Measurements from ENCODE around the gene S1PR5. TPM values are rescaled to one million over a fixed set of nuclear protein-coding genes. Genes with fewer than 3 reads are reported as not detected.

Gene S1PR5
- total RNA-seq, 2 donors from 2014 or later = 1.2 to 5.1 TPM

- H3K9me3 ChIP-seq (ENCODE audit: control insufficient read depth, low read length) = no peaks in the 10 kb centered on the region
- no peaks in the 10 kb centered on the region for H3K36me3 Mint-ChIP-seq (ENCODE audit: low read depth)
- peaks cover 6% of the 10 kb centered on the region for H3K4me1 Mint-ChIP-seq
- no peak for TF ChIP-seq CTCF (conservative IDR thresholded peaks at IDR 0.05)
- no peak overlapping the region for H3K27ac ChIP-seq (ENCODE audit: low read depth, low read length)
- H3K27me3 ChIP-seq (ENCODE audit: control insufficient read depth, insufficient read depth, low read length, poor library complexity, severe bottlenecking) = peaks cover 65% of the 10 kb centered on the region
- H3K9ac ChIP-seq (ENCODE audit: extremely low read depth, low read length, poor library complexity, severe bottlenecking) = no peak overlapping the region
- no peak overlapping the region for H3K4me3 ChIP-seq (ENCODE audit: low read length)
- H3K36me3 ChIP-seq (ENCODE audit: control insufficient read depth, insufficient read depth, low read length) = no peaks in the 10 kb centered on the region
- H3K27ac Mint-ChIP-seq = no peak overlapping the region
- no peaks in the 10 kb centered on the region for H3K9me3 Mint-ChIP-seq
- H3K27me3 Mint-ChIP-seq (ENCODE audit: insufficient read depth) = peaks cover 68% of the 10 kb centered on the region
- H3K4me3 Mint-ChIP-seq = no peak overlapping the region
- 91 to 93% methylated on average over 7 of the region's 7 CpGs for WGBS, 2 experiments (ENCODE audit: insufficient coverage in 1 of 2, insufficient read length in 1 of 2)
- H3K4me1 ChIP-seq (ENCODE audit: control insufficient read depth, insufficient read depth, low read length) = no peaks in the 10 kb centered on the region
- no peak for DNase-seq
These were observed 4.0 kb downstream of the S1PR5 start for GRCh38 chr19:10513223-10513622.

GRCh38 chr19:10510301-10510802, 6.9 kb downstream of the S1PR5 start:
- Histone ChIP-seq H3K4me1 (ENCODE audit: control insufficient read depth, insufficient read depth, low read length) (no peaks in the 10 kb centered on the region), H3K27me3 (ENCODE audit: control insufficient read depth, insufficient read depth, low read length, poor library complexity, severe bottlenecking) (peaks cover 36% of the 10 kb centered on the region), H3K9me3 (ENCODE audit: control insufficient read depth, low read length) (no peaks in the 10 kb centered on the region), H3K27ac (ENCODE audit: low read depth, low read length) (no peak overlapping the region), H3K9ac (ENCODE audit: extremely low read depth, low read length, poor library complexity, severe bottlenecking) (no peak overlapping the region), H3K4me3 (ENCODE audit: low read length) (no peak overlapping the region), H3K36me3 (ENCODE audit: control insufficient read depth, insufficient read depth, low read length) (no peaks in the 10 kb centered on the region)
- no peaks in the 10 kb centered on the region for H3K9me3 Mint-ChIP-seq
- peak; percentile 89 for DNase-seq
- no peaks in the 10 kb centered on the region for H3K36me3 Mint-ChIP-seq (ENCODE audit: low read depth)
- no peak overlapping the region for H3K27ac Mint-ChIP-seq
- TF ChIP-seq CTCF (conservative IDR thresholded peaks at IDR 0.05) = peak; percentile 93
- H3K4me1 Mint-ChIP-seq = no peaks in the 10 kb centered on the region
- WGBS, 2 experiments (ENCODE audit: insufficient coverage in 1 of 2, insufficient read length in 1 of 2) = 24 to 31% methylated on average over 8 to 15 of the region's 15 CpGs
- H3K27me3 Mint-ChIP-seq (ENCODE audit: insufficient read depth) = peaks cover 46% of the 10 kb centered on the region
- H3K4me3 Mint-ChIP-seq = no peak overlapping the region

GRCh38 chr19:10508707-10509106, 8.5 kb downstream of the S1PR5 start:
- TF ChIP-seq CTCF (conservative IDR thresholded peaks at IDR 0.05) = no peak
- H3K4me1 Mint-ChIP-seq = no peaks in the 10 kb centered on the region
- 91 to 96% methylated on average over 2 to 3 of the region's 3 CpGs for whole genome bisulfite sequencing, 2 experiments (ENCODE audit: insufficient coverage in 1 of 2, insufficient read length in 1 of 2)

More at GRCh38 chr19:10508707-10509106, 8.5 kb downstream of the S1PR5 start:
- Histone ChIP-seq H3K4me1 (ENCODE audit: control insufficient read depth, insufficient read depth, low read length) (no peaks in the 10 kb centered on the region), H3K36me3 (ENCODE audit: control insufficient read depth, insufficient read depth, low read length) (no peaks in the 10 kb centered on the region), H3K9me3 (ENCODE audit: control insufficient read depth, low read length) (no peaks in the 10 kb centered on the region), H3K4me3 (ENCODE audit: low read length) (no peak overlapping the region), H3K9ac (ENCODE audit: extremely low read depth, low read length, poor library complexity, severe bottlenecking) (no peak overlapping the region), H3K27ac (ENCODE audit: low read depth, low read length) (no peak overlapping the region), H3K27me3 (ENCODE audit: control insufficient read depth, insufficient read depth, low read length, poor library complexity, severe bottlenecking) (peaks cover 20% of the 10 kb centered on the region)
- no peak overlapping the region for H3K4me3 Mint-ChIP-seq
- no peaks in the 10 kb centered on the region for H3K36me3 Mint-ChIP-seq (ENCODE audit: low read depth)
- H3K9me3 Mint-ChIP-seq = no peaks in the 10 kb centered on the region
- peaks cover 31% of the 10 kb centered on the region for H3K27me3 Mint-ChIP-seq (ENCODE audit: insufficient read depth)
- DNase-seq = no peak
- H3K27ac Mint-ChIP-seq = no peak overlapping the region
